H1 (cell line): ENCODE measurements around the gene ACTR3C. TPM values are rescaled to one million over a fixed set of nuclear protein-coding genes. Genes with fewer than 3 reads are reported as not detected.

ENCODE experiments used
- CTCF ChIA-PET: fragments of 300-600 bp; sonication (Branson Sonifier 250); formaldehyde crosslinking; loops from one replicate; lab custom pipeline; 2021; ENCODE audit not compliant: partially characterized antibody; lab: Charles Lee
- POLR2A ChIA-PET: fragments of 300-600 bp; sonication (Branson Sonifier 250); formaldehyde crosslinking; loops from one replicate; lab custom pipeline; 2021; ENCODE audit warnings: inconsistent platforms; ENCODE audit not compliant: partially characterized antibody; lab: Charles Lee
- DNase-seq, 2 experiments: peaks; one replicate each; pipeline versions ENCODE4 v3.0.0 to v3.0.0-alpha.2; 2010 to 2022; ENCODE audit warnings: low spot score in 2 of 2, low read depth in 1 of 2, mixed read lengths in 1 of 2
- FAIRE-seq: peaks from 2 replicates; lab custom pipeline; 2011; peaks lifted over from hg19 to GRCh38; lab: Jason Lieb, UNC
- H2AFZ ChIP-seq: 2 replicates; pipeline ENCODE4 v1.8.1; 2012; ENCODE audit warnings: low read length, inconsistent platforms
- H2AK5ac ChIP-seq: 2 replicates; pipeline ENCODE4 v1.6.1; 2013; ENCODE audit warnings: low read depth, low read length
- H2BK120ac ChIP-seq: replicated peaks from 2 replicates; pipeline ENCODE3; 2013; ENCODE audit warnings: low read depth, low read length, inconsistent platforms
- H2BK12ac ChIP-seq: 2 replicates; pipeline ENCODE4 v1.6.1; 2013; ENCODE audit warnings: low read depth, low read length
- H2BK15ac ChIP-seq: 2 replicates; pipeline ENCODE4 v1.6.1; 2013; ENCODE audit warnings: low read length
- H2BK20ac ChIP-seq: 2 replicates; pipeline ENCODE4 v1.6.1; 2013; ENCODE audit warnings: low read length
- H2BK5ac ChIP-seq: 2 replicates; pipeline ENCODE4 v1.6.1; 2013; ENCODE audit warnings: low read depth, low read length
- H3K14ac ChIP-seq: 2 replicates; pipeline ENCODE4 v1.6.1; 2013; ENCODE audit warnings: inconsistent platforms; ENCODE audit not compliant: insufficient read length
- H3K18ac ChIP-seq: 2 replicates; pipeline ENCODE4 v1.6.1; 2013; ENCODE audit warnings: low read length; ENCODE audit errors: extremely low read depth
- H3K23ac ChIP-seq: 2 replicates; pipeline ENCODE4 v1.6.1; 2013; ENCODE audit warnings: inconsistent platforms; ENCODE audit not compliant: insufficient read length
- H3K23me2 ChIP-seq: 2 replicates; pipeline ENCODE4 v1.6.1; 2013; ENCODE audit warnings: low read depth, low read length
- H3K27ac ChIP-seq: 2 replicates; pipeline ENCODE4 v1.6.1; 2011; ENCODE audit warnings: low read depth, low read length, inconsistent platforms
- H3K27me3 ChIP-seq, 4 experiments: replicated peaks in 1 of 4; 1 replicate in 1 of 4; 2 replicates in 3 of 4; pipeline versions ENCODE4 v1.6.1 to v1.8.1; 2011 to 2013; ENCODE audit warnings: low read length in 3 of 4, mild to moderate bottlenecking in 3 of 4, inconsistent platforms in 2 of 4, mixed read lengths in 2 of 4, moderate library complexity in 1 of 4; ENCODE audit not compliant: control insufficient read depth in 3 of 4, insufficient read depth in 3 of 4; ENCODE audit errors: extremely low read depth in 1 of 4
- H3K36me3 ChIP-seq, 4 experiments: 2 replicates each; pipeline versions ENCODE4 v1.6.1 to v1.8.1; 2011 to 2013; ENCODE audit warnings: mild to moderate bottlenecking in 4 of 4, low read length in 3 of 4, moderate library complexity in 2 of 4, control low read depth in 1 of 4, inconsistent platforms in 1 of 4; ENCODE audit not compliant: insufficient read depth in 4 of 4, control insufficient read depth in 2 of 4
- H3K4ac ChIP-seq: replicated peaks from 2 replicates; pipeline ENCODE3; 2013; ENCODE audit warnings: low read length, low read depth, mixed read lengths, inconsistent platforms; ENCODE audit not compliant: insufficient read length
- H3K4me1 ChIP-seq, 4 experiments: replicated peaks in 1 of 4; 1 replicate in 1 of 4; 2 replicates in 3 of 4; pipeline versions ENCODE4 v1.6.1 to v1.8.1; 2011 to 2013; ENCODE audit warnings: low read length in 3 of 4, inconsistent platforms in 2 of 4, mixed read lengths in 1 of 4; ENCODE audit not compliant: insufficient read depth in 4 of 4, control insufficient read depth in 3 of 4
- H3K4me2 ChIP-seq, 2 experiments: 2 replicates each; pipeline versions ENCODE4 v1.6.1 to v1.8.1; 2011 to 2013; ENCODE audit warnings: low read depth in 2 of 2, low read length in 2 of 2, control low read depth in 1 of 2, inconsistent platforms in 1 of 2, mild to moderate bottlenecking in 1 of 2; ENCODE audit not compliant: insufficient read depth in 1 of 2
- H3K4me3 ChIP-seq, 4 experiments: fragments of 200-600, 300-600 bp in 1 of 4; sonication (generic), shearing (Covaris generic), sonication (Bioruptor Twin) in 1 of 4; 2 replicates each; pipeline versions ENCODE4 v1.5.1 to v1.8.1; 2011 to 2016; ENCODE audit warnings: low read length in 4 of 4, low read depth in 3 of 4, control low read depth in 2 of 4, inconsistent platforms in 2 of 4, mild to moderate bottlenecking in 2 of 4, mixed read lengths in 1 of 4, moderate library complexity in 1 of 4; ENCODE audit not compliant: insufficient read depth in 2 of 4; ENCODE audit errors: extremely low read depth in 1 of 4
- H3K56ac ChIP-seq: replicated peaks from 2 replicates; pipeline ENCODE3; 2013; ENCODE audit warnings: low read depth, mild to moderate bottlenecking, mixed read lengths, low read length, inconsistent platforms; ENCODE audit not compliant: insufficient read length
- H3K79me1 ChIP-seq: 2 replicates; pipeline ENCODE4 v1.6.1; 2013; ENCODE audit warnings: low read depth, low read length, control low read depth
- H3K79me2 ChIP-seq, 2 experiments: 2 replicates each; pipeline versions ENCODE4 v1.6.1 to v1.8.1; 2012 to 2013; ENCODE audit warnings: low read length in 2 of 2, mild to moderate bottlenecking in 2 of 2, inconsistent platforms in 1 of 2; ENCODE audit not compliant: insufficient read depth in 2 of 2, control insufficient read depth in 1 of 2
- H3K9ac ChIP-seq, 4 experiments: replicated peaks in 1 of 4; 1 replicate in 1 of 4; 2 replicates in 3 of 4; pipeline versions ENCODE4 v1.6.1 to v1.8.1; 2011 to 2013; ENCODE audit warnings: low read depth in 3 of 4, low read length in 3 of 4, control low read depth in 2 of 4, mild to moderate bottlenecking in 2 of 4, moderate library complexity in 2 of 4, inconsistent platforms in 1 of 4; ENCODE audit errors: extremely low read depth in 1 of 4
- H3K9me3 ChIP-seq, 2 experiments: 2 replicates each; pipeline versions ENCODE4 v1.6.1 to v1.8.1; 2012 to 2013; ENCODE audit warnings: mild to moderate bottlenecking in 2 of 2, moderate library complexity in 2 of 2, control low read depth in 1 of 2, inconsistent platforms in 1 of 2, low read depth in 1 of 2, low read length in 1 of 2, mixed read lengths in 1 of 2; ENCODE audit not compliant: insufficient read depth in 2 of 2
- H4K20me1 ChIP-seq, 2 experiments: replicated peaks in 1 of 2; 2 replicates each; pipeline versions ENCODE3 to v1.8.1; 2011 to 2013; ENCODE audit warnings: inconsistent platforms in 2 of 2, low read length in 2 of 2, mild to moderate bottlenecking in 1 of 2; ENCODE audit not compliant: insufficient read depth in 2 of 2, control insufficient read depth in 1 of 2
- H4K5ac ChIP-seq: 2 replicates; pipeline ENCODE4 v1.6.1; 2013; ENCODE audit warnings: low read length, low read depth, mixed read lengths, inconsistent platforms; ENCODE audit not compliant: insufficient read length
- H4K8ac ChIP-seq: 2 replicates; pipeline ENCODE4 v1.8.0; 2013; ENCODE audit warnings: mild to moderate bottlenecking, moderate library complexity, low read length, inconsistent platforms; ENCODE audit not compliant: insufficient read depth; ENCODE audit errors: extremely low read depth
- H4K91ac ChIP-seq: replicated peaks from 2 replicates; pipeline ENCODE3; 2013; ENCODE audit warnings: low read length, mixed read lengths, inconsistent platforms; ENCODE audit not compliant: insufficient read length
- BACH1 ChIP-seq: IDR thresholded peaks from 2 replicates; pipeline ENCODE4 v1.6.1; 2012; ENCODE audit warnings: low read length, improper control_type of control experiment
- E2F6 ChIP-seq: IDR thresholded peaks from 2 replicates; pipeline ENCODE4 v1.6.1; 2012; ENCODE audit warnings: inconsistent platforms
- KDM1A ChIP-seq: fragments of 200-600, 300-600 bp; sonication (generic); IDR thresholded peaks from 2 replicates; pipeline ENCODE4 v1.7.1; 2016; ENCODE audit warnings: mild to moderate bottlenecking, low read length, borderline replicate concordance
- SIN3A ChIP-seq, 2 experiments: IDR thresholded peaks in 1 of 2; conservative IDR thresholded peaks in 1 of 2; 2 replicates each; pipeline ENCODE4 v1.6.1; 2011 to 2012; ENCODE audit warnings: low read length in 2 of 2, improper control_type of control experiment in 1 of 2, low read depth in 1 of 2, mild to moderate bottlenecking in 1 of 2
- WGBS, 2 experiments: shearing (Covaris generic) in 1 of 2; methylation state at CpG; one replicate each; pipeline versions ENCODE4 v1.1.6 to v1.1.7; 2013 to 2015; ENCODE audit warnings: low lambda C conversion rate in 2 of 2, mixed read lengths in 2 of 2, inconsistent platforms in 1 of 2, low coverage in 1 of 2, missing lambda C conversion rate in 1 of 2; ENCODE audit not compliant: insufficient replicate concordance in 2 of 2, insufficient coverage in 1 of 2, insufficient read length in 1 of 2; ENCODE audit errors: extremely low coverage in 1 of 2, missing lambda C conversion rate in 1 of 2; 5-methylcytosine and 5-hydroxymethylcytosine counted together
- polyA plus RNA-seq, 7 experiments: library from polyadenylated mRNA; depleted of rRNA in 3 of 7; stranded (reverse) in 5 of 7; unstranded in 2 of 7; fragments of >200 nt in 5 of 7; fragments of 200-250 nt in 2 of 7; gene quantifications; 1 replicate in 5 of 7; 2 replicates in 1 of 7; 4 replicates in 1 of 7; pipeline versions ENCODE4 v1.2.1 to v1.2.3, GENCODE V29; 2011 to 2013; ENCODE audit warnings: missing spikeins in 2 of 7, mixed read lengths in 2 of 7
- total RNA-seq: library from RNA; stranded (reverse); fragmentation: NEBNext Ultra II Directional; extraction: Animal tissue kit (Norgen Biotek cat#: 25700); gene quantifications from 2 replicates; pipeline ENCODE4 v1.2.1, GENCODE V29; 2021

The ACTR3C gene
- total and polyA plus RNA-seq, 2 of the 8 experiments (the other 6 are each of a cell fraction or from before 2014, with no cell fraction given), result 1.5 TPM; not detected in 1

- Histone ChIP-seq H3K36me3 (peaks cover 5 to 12% (median 8%) of the 10 kb centered on the region in 4 experiments; a peak in 7 of 8 replicates), H2BK20ac (peak overlapping the region; percentile 93), H3K23me2 (no peaks in the 10 kb centered on the region), H2AK5ac (peak overlapping the region; percentile 69; the same call in 1 of the 2 replicates), H2BK15ac (peak overlapping the region; percentile 88; the same call in 1 of the 2 replicates), H2BK120ac (peak overlapping the region; percentile 26), H3K4me1 (peaks cover 10 to 31% (median 23%) of the 10 kb centered on the region in 4 experiments), H3K27ac (peak overlapping the region; percentile 43; the same call in 1 of the 2 replicates), H3K79me1 (peaks cover 2% of the 10 kb centered on the region; the same call in 1 of the 2 replicates), H2AFZ (no peak overlapping the region), H3K9ac (peak overlapping the region in 1 of 4 experiments; percentile 45; a peak in 1 of 7 replicates), H4K5ac (peak overlapping the region; percentile 92), H2BK5ac (peak overlapping the region; percentile 96), H4K20me1 (no peaks in the 10 kb centered on the region), H3K9me3 (no peaks in the 10 kb centered on the region), H3K18ac (peak overlapping the region; percentile 97), H2BK12ac (peak overlapping the region; percentile 98), H3K23ac (no peak overlapping the region), H4K91ac (peak overlapping the region; percentile 96), H3K14ac (no peak overlapping the region), H3K4me3 (no peak overlapping the region; a peak in 2 of 8 replicates), H3K79me2 (peaks cover 0 to 13% of the 10 kb centered on the region in 2 experiments; a peak in 1 of 4 replicates), H3K27me3 (0 out of 7 replicates have a peak, but pooled peaks cover 0 to 2% (median 0%) of the 10 kb centered on the region in 4 experiments), H3K4ac (peak overlapping the region; percentile 62), H3K4me2 (peak overlapping the region; percentile 45 to 56), H3K56ac (no peak overlapping the region), H4K8ac (peak overlapping the region; percentile 84; the same call in 1 of the 2 replicates)
- ChIA-PET POLR2A (interaction anchor here (0.7 to 2.3 kb wide), 15 partner anchors 10 to 101 kb away, joined by 3 to 22 read pairs (median 6); partner anchors contain the start of genes RARRES2 and REPIN1), CTCF (interaction anchor here (0.6 to 1.9 kb wide), 7 partner anchors 8 to 92 kb away, joined by 3 to 8 read pairs (median 3); no protein-coding TSS in a partner anchor)
- peak in 1 of 2 experiments; percentile 66 for DNase-seq
- 60% methylated on average over 22 of the region's 22 CpGs; no CpG with 5 or more reads in 1 of the 2 experiments for WGBS, 2 experiments
- FAIRE-seq, result peak; percentile 81
- TF ChIP-seq SIN3A (conservative IDR thresholded peaks at IDR 0.05 in 1 of 2, IDR thresholded peaks at IDR 0.05 in 1 of 2; ENCODE audit: low read depth in 1 of 2, low read length in 2 of 2) (peak in 1 of 2 experiments; percentile 75; a peak in 1 of 4 replicates), KDM1A (0 out of 2 replicates have a peak, but pooled peaks have one; percentile 15), BACH1 (no peak), E2F6 (peak; percentile 39)
Observed at GRCh38 chr7:150329331-150330120, 6.2 kb upstream of the ACTR3C start.
